GM12878 (cell line): Measurements from ENCODE around the gene SPG7. TPM values are rescaled to one million over a fixed set of nuclear protein-coding genes. Genes with fewer than 3 reads are reported as not detected.

Experiments
- ATAC-seq: fragments of 200-7000 bp; cut with Tn5 transposase; 3 replicates; pipeline ENCODE4 v1.9.1; 2020; ENCODE audit warnings: mild to moderate bottlenecking, moderate library complexity
- BruUV-seq: library from RNA; stranded (reverse); fragments of 400-500 nt; replicated peaks from 2 replicates; lab custom pipeline; 2021; lab: Mats Ljungman, UMichigan
- CTCF ChIA-PET: fragments of 300-600 bp; sonication (Branson Sonifier 250); formaldehyde crosslinking; extraction: SDS; loops from one replicate; lab custom pipeline; 2021; ENCODE audit warnings: inconsistent platforms; lab: Yijun Ruan, JAX
- POLR2A ChIA-PET: fragments of 350-600 bp; formaldehyde crosslinking; extraction: SDS; loops from one replicate; lab custom pipeline; 2021; ENCODE audit warnings: inconsistent platforms; lab: Charles Lee
- RAD21 ChIA-PET: fragments of 300-600 bp; sonication (Branson Sonifier 250); formaldehyde crosslinking; loops from one replicate; lab custom pipeline; 2023; ENCODE audit warnings: antibody characterized with exemption; ENCODE audit not compliant: unreplicated experiment; lab: Charles Lee
- SMC1A ChIA-PET: fragments of 300-600 bp; sonication (Branson Sonifier 250); formaldehyde crosslinking; loops from one replicate; lab custom pipeline; 2023; ENCODE audit not compliant: unreplicated experiment, uncharacterized antibody; lab: Charles Lee
- DNase-seq: peaks from one replicate; pipeline ENCODE4 v3.0.0-alpha.2; 2011; ENCODE audit warnings: low read depth, low spot score
- FAIRE-seq: peaks from 3 replicates; lab custom pipeline; 2011; peaks lifted over from hg19 to GRCh38; lab: Jason Lieb, UNC
- H2AFZ ChIP-seq: 2 replicates; pipeline ENCODE4 v1.6.0; 2011; ENCODE audit warnings: low read depth, low read length, control low read depth; ENCODE audit not compliant: control insufficient read depth
- H3K27ac ChIP-seq: 2 replicates; pipeline ENCODE4 v1.5.1; 2011; ENCODE audit warnings: control low read depth; ENCODE audit not compliant: control insufficient read depth, insufficient read depth
- H3K27me3 ChIP-seq, 2 experiments: replicated peaks in 1 of 2; 2 replicates each; pipeline versions ENCODE4 v1.6.0 to v1.6.1; 2011; ENCODE audit warnings: low read length in 1 of 2; ENCODE audit not compliant: control insufficient read depth in 2 of 2, insufficient read depth in 2 of 2
- H3K36me3 ChIP-seq, 2 experiments: 2 replicates each; pipeline ENCODE4 v1.5.1; 2011; ENCODE audit warnings: low read length in 1 of 2; ENCODE audit not compliant: control insufficient read depth in 2 of 2, insufficient read depth in 2 of 2
- H3K4me1 ChIP-seq: 2 replicates; pipeline ENCODE4 v1.6.1; 2011; ENCODE audit warnings: mild to moderate bottlenecking, low read length, moderate library complexity, mixed read lengths; ENCODE audit not compliant: control insufficient read depth, insufficient read depth
- H3K4me2 ChIP-seq: 2 replicates; pipeline ENCODE4 v1.6.0; 2011; ENCODE audit warnings: control low read depth; ENCODE audit not compliant: control insufficient read depth, insufficient read depth
- H3K4me3 ChIP-seq: fragments of 200-600 bp; sonication (generic); 2 replicates; pipeline ENCODE4 v1.5.1; 2016
- H3K79me2 ChIP-seq: 2 replicates; pipeline ENCODE4 v1.6.0; 2011; ENCODE audit warnings: low read length; ENCODE audit not compliant: control insufficient read depth, insufficient read depth
- H3K9ac ChIP-seq: 2 replicates; pipeline ENCODE4 v1.8.0; 2011; ENCODE audit warnings: low read length, control low read depth, mixed read lengths; ENCODE audit not compliant: control insufficient read depth, insufficient read depth
- H3K9me3 ChIP-seq: replicated peaks from 3 replicates; pipeline ENCODE4 v1.5.1; 2011; ENCODE audit warnings: mild to moderate bottlenecking, low read length; ENCODE audit not compliant: control insufficient read depth, insufficient read depth
- H4K20me1 ChIP-seq: 2 replicates; pipeline ENCODE4 v1.6.0; 2011; ENCODE audit not compliant: control insufficient read depth, insufficient read depth
- E2F8 ChIP-seq: fragments of 450-650 bp; IDR thresholded peaks from 2 replicates; pipeline ENCODE4 v1.6.1; 2018; ENCODE audit warnings: mild to moderate bottlenecking, low read depth, moderate library complexity; ENCODE audit not compliant: partially characterized antibody
- IRF4 ChIP-seq: IDR thresholded peaks from 2 replicates; pipeline ENCODE4 v1.6.1; 2011; ENCODE audit warnings: low read depth, low read length
- MAX ChIP-seq: IDR thresholded peaks from 2 replicates; pipeline ENCODE4 v1.6.1; 2012; ENCODE audit warnings: low read depth, low read length, improper control_type of control experiment
- MYC ChIP-seq: IDR thresholded peaks from 2 replicates; pipeline ENCODE4 v1.6.1; 2011; ENCODE audit warnings: mild to moderate bottlenecking, low read length, moderate library complexity, inconsistent platforms; ENCODE audit not compliant: insufficient read depth, insufficient replicate concordance, insufficient read length, severe bottlenecking
- NBN ChIP-seq: fragments of 450-650 bp; IDR thresholded peaks from 2 replicates; pipeline ENCODE4 v1.6.1; 2016
- NFXL1 ChIP-seq: fragments of 450-650 bp; IDR thresholded peaks from 2 replicates; pipeline ENCODE4 v1.6.1; 2017; ENCODE audit warnings: antibody characterized with exemption, mild to moderate bottlenecking, borderline replicate concordance
- POLR2A ChIP-seq: IDR thresholded peaks from 2 replicates; pipeline ENCODE4 v1.6.1; 2011; ENCODE audit warnings: low read depth, mild to moderate bottlenecking, low read length
- SPI1 ChIP-seq: IDR thresholded peaks from 2 replicates; pipeline ENCODE4 v1.6.1; 2011; ENCODE audit warnings: low read depth, mild to moderate bottlenecking, low read length, moderate library complexity, borderline replicate concordance; ENCODE audit not compliant: insufficient read depth
- ZNF592 ChIP-seq: fragments of 450-650 bp; IDR thresholded peaks from 2 replicates; pipeline ENCODE4 v1.6.1; 2017; ENCODE audit warnings: mild to moderate bottlenecking, moderate library complexity
- WGBS: methylation state at CpG from one replicate; pipeline ENCODE4 v1.1.6; 2016; ENCODE audit warnings: low lambda C conversion rate; ENCODE audit not compliant: insufficient replicate concordance, insufficient coverage; ENCODE audit errors: missing lambda C conversion rate; 5-methylcytosine and 5-hydroxymethylcytosine counted together
- in situ Hi-C: fragments of 300-500 bp; cut with MboI; formaldehyde crosslinking; loops from 9 replicates; pipeline ENCODE4 v1.14.3; 2018; ENCODE audit warnings: mixed read lengths
- intact Hi-C: fragments of 100-400 bp; cut with micrococcal nuclease; formaldehyde crosslinking; loops from one replicate; pipeline ENCODE4 v1.14.2; 2022; ENCODE audit not compliant: unreplicated experiment
- polyA plus RNA-seq, 11 experiments: library from polyadenylated mRNA; depleted of rRNA in 4 of 11; unstranded in 6 of 11; stranded (reverse) in 5 of 11; fragments of >200 nt; fragmentation: Nextera tagmentation in 4 of 11; fragmentation: Illumina TruSeq in 1 of 11; extraction: Ambion mirVana in 4 of 11; extraction: Trizol in 1 of 11; gene quantifications; 1 replicate in 1 of 11; 2 replicates in 10 of 11; pipeline versions ENCODE4 v1.2.1 to v1.2.3, GENCODE V29; 2011 to 2016; ENCODE audit warnings: inconsistent platforms in 2 of 11, missing spikeins in 2 of 11, low read depth in 1 of 11
- total RNA-seq, 4 experiments: library from RNA; depleted of rRNA in 3 of 4; stranded (reverse); fragments of >200 nt in 3 of 4; fragmentation: Illumina TruSeq in 1 of 4; extraction: Trizol in 1 of 4; gene quantifications; 2 replicates each; pipeline versions ENCODE4 v1.2.1 to v1.2.3, GENCODE V29; 2013 to 2021

The SPG7 gene
- total and polyA plus RNA-seq, 10 of the 15 experiments (the other 5 are each of a cell fraction or from before 2014, with no cell fraction given), result 5.9 to 75.9 (median 52.5) TPM

GRCh38 chr16:89577055-89577759 lies 69.0 kb downstream of the SPG7 start:
- POLR2A ChIA-PET, result no interaction called here
- H2AFZ ChIP-seq, result no peak overlapping the region
- DNase-seq, result no peak
- TF ChIP-seq NFXL1 (no peak), POLR2A (no peak)
- no peak for FAIRE-seq
- ATAC-seq, result no peak
- no peak overlapping the region for H3K4me2 ChIP-seq
- no peaks in the 10 kb centered on the region for H3K79me2 ChIP-seq
- RAD21 ChIA-PET, result no interaction called here
- no TSS peak for BruUV-seq
- intact Hi-C loops (no loop called here), in situ Hi-C loops (no loop called here)
- SMC1A ChIA-PET, result no interaction called here
- H3K4me3 ChIP-seq, result no peak overlapping the region
- H3K4me1 ChIP-seq, result peaks cover 10% of the 10 kb centered on the region
- CTCF ChIA-PET, result no interaction called here
- H3K9ac ChIP-seq, result no peak overlapping the region
- no peaks in the 10 kb centered on the region; the same call in 2 of the 3 replicates for H3K9me3 ChIP-seq
- 79% methylated on average over 24 of the region's 25 CpGs for WGBS
- H3K36me3 ChIP-seq, result no peaks in the 10 kb centered on the region
- H3K27ac ChIP-seq, result no peak overlapping the region
- H3K27me3 ChIP-seq, result no peaks in the 10 kb centered on the region; a peak in 1 of 4 replicates
- no peaks in the 10 kb centered on the region for H4K20me1 ChIP-seq

- Histone ChIP-seq H3K9ac (no peak overlapping the region), H3K4me1 (0 out of 2 replicates have a peak, but pooled peaks cover 2% of the 10 kb centered on the region), H3K79me2 (no peaks in the 10 kb centered on the region), H4K20me1 (no peaks in the 10 kb centered on the region), H3K4me2 (no peak overlapping the region), H3K36me3 (no peaks in the 10 kb centered on the region), H3K27ac (no peak overlapping the region), H3K27me3 (no peaks in the 10 kb centered on the region), H3K9me3 (no peaks in the 10 kb centered on the region; the same call in 2 of the 3 replicates), H2AFZ (no peak overlapping the region), H3K4me3 (no peak overlapping the region)
- ChIA-PET SMC1A (no interaction called here), RAD21 (no interaction called here), CTCF (interaction anchor here (0.6 kb wide), 1 partner anchor 32 kb away, joined by 5 read pairs; no protein-coding TSS in a partner anchor), POLR2A (no interaction called here)
- DNase-seq, result no peak
- 95% methylated on average over 15 of the region's 15 CpGs for WGBS
- intact Hi-C loops, result no loop called here
- BruUV-seq, result no TSS peak
- in situ Hi-C loops, result no loop called here
- FAIRE-seq, result no peak
- ATAC-seq, result no peak
- no peak for TF ChIP-seq IRF4
- no peak for TF ChIP-seq MAX
- TF ChIP-seq MYC, result no peak
- no peak for TF ChIP-seq E2F8
- TF ChIP-seq SPI1, result no peak
- TF ChIP-seq NBN, result no peak
- TF ChIP-seq ZNF592, result no peak
Measured at GRCh38 chr16:89579351-89579750, 71.1 kb downstream of the SPG7 start.
